Astrocyte of the cerebellum (primary cell): Measurements from ENCODE around the gene RAI1.

Source experiments
- DNase-seq: peaks from one replicate; pipeline ENCODE4 v3.0.0-alpha.2; 2011; ENCODE audit warnings: low read depth
- H3K4me3 ChIP-seq: 2 replicates; pipeline ENCODE4 v1.5.1; 2011; ENCODE audit warnings: mild to moderate bottlenecking, low read depth, low read length, moderate library complexity
- in situ Hi-C: cut with HindIII; loops from 2 replicates; pipeline ENCODE4 v1.10.0; 2017; ENCODE audit warnings: low sequenced_read_pairs
- TF ChIP-seq, protein P1 (sequence below): IDR thresholded peaks from 2 replicates; pipeline ENCODE4 v1.5.1; 2012; ENCODE audit warnings: low read length, low read depth, moderate library complexity, mild to moderate bottlenecking; ENCODE audit errors: missing control alignments

The RAI1 gene

DNA sequence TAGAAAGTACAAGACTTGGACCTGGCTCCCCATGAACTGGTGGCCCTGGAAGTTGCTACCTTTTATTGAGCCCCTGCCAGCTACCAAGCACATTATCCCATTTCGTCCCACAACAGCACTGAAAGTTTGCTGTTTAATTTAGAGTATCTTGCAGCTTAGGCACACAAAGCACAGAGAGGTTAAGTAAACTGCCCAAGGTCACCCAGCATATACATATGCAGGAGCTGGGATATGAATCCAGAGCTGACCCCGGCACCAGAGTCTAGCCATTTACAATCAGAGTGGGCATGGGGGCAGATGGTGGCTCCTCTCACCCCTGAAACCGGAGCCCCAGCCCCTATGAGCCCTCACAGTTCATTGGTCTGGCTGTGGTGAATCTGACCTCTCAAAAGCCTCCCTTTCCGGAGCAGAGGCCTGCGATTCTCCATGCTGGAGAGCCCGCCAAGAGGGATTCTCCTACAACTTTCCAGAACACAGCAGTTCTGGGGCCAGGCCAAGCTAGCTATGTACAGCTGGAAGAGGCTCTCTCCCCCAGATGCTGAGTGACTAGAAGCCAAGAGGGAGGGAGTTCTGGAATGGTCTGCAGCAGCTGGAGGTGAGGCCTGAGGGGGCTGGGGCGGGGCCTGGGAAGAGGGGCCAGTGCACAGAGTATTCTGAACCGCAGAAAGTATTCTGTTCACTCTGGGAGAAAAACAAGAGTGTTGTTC is 97.2 kb downstream of the RAI1 start:
- in situ Hi-C loops = no loop called here
- no peak overlapping the region for H3K4me3 ChIP-seq
- peak; percentile 74 for DNase-seq
- TF ChIP-seq, protein P1, sequence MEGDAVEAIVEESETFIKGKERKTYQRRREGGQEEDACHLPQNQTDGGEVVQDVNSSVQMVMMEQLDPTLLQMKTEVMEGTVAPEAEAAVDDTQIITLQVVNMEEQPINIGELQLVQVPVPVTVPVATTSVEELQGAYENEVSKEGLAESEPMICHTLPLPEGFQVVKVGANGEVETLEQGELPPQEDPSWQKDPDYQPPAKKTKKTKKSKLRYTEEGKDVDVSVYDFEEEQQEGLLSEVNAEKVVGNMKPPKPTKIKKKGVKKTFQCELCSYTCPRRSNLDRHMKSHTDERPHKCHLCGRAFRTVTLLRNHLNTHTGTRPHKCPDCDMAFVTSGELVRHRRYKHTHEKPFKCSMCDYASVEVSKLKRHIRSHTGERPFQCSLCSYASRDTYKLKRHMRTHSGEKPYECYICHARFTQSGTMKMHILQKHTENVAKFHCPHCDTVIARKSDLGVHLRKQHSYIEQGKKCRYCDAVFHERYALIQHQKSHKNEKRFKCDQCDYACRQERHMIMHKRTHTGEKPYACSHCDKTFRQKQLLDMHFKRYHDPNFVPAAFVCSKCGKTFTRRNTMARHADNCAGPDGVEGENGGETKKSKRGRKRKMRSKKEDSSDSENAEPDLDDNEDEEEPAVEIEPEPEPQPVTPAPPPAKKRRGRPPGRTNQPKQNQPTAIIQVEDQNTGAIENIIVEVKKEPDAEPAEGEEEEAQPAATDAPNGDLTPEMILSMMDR = no peak

DNA sequence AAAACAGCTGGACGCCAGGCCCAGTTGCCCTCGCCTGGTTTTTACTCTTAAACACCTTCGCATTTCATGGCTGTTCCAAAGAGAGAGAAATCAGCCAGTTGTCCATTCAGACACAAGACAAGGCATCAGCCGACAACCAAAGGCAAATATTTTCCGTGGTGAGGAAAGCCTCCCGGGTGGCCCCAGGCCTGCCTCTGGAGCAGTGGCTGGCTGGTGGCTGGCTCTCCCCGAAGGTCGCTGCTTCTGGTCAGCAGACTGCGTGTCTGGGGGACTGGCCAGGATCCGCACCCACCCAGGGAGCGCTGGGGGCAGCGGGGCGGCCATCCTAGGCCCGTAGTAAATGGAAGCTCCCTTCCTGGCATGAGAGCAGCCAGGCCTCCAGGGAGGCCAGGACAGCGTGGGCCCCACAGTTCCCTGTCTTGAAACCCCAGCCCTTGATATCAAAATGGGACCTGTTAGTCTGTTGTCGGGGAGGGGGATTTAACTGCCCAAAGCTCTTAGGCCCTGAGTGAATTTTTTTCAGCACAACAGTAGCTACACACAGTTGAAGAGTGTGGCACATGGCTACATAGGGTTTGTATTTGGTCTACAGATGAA is 97.9 kb downstream of the RAI1 start:
- TF ChIP-seq, protein P1 = no peak
- DNase-seq = no peak
- H3K4me3 ChIP-seq = no peak overlapping the region

DNA sequence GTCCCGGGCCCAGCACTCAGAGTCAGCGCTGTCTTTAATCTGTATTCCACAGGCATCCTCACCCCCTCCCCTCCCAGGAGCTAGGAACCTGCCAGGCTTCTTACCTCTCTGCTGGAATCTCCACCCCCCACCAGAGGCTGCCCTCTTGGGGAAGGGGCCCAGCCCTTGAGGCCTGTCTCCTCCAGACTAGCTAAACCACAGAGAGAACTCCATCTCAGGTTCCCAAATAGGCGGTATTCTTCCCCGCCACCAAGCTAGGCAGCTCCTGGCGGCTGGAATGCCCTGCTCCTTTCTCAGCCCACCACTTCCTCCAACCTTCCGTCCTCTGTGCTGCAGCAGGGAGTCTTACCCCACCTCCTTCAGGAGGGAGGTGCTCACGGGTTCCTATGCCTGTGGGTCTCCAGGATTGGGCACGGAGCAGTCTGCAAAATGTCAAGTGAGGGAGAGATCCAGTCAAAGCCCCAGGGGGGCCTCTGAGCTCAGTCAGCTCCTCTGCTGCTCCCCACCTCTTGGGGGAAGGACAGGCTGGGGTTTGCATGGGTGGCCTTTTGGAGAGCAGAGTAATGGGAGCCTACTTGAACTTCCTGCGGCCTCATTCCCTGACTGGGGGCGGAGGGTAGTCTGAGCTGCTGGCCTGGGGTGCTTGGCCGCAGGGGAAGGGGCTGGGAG is 99.8 kb downstream of the RAI1 start:
- peak; percentile 39 for DNase-seq
- H3K4me3 ChIP-seq = peak overlapping the region; percentile 5
- TF ChIP-seq, protein P1 = peak; percentile 68
- in situ Hi-C loops = no loop called here

More for the DNA sequence above, 97.9 kb downstream of the RAI1 start:
- in situ Hi-C loops = no loop called here

DNA sequence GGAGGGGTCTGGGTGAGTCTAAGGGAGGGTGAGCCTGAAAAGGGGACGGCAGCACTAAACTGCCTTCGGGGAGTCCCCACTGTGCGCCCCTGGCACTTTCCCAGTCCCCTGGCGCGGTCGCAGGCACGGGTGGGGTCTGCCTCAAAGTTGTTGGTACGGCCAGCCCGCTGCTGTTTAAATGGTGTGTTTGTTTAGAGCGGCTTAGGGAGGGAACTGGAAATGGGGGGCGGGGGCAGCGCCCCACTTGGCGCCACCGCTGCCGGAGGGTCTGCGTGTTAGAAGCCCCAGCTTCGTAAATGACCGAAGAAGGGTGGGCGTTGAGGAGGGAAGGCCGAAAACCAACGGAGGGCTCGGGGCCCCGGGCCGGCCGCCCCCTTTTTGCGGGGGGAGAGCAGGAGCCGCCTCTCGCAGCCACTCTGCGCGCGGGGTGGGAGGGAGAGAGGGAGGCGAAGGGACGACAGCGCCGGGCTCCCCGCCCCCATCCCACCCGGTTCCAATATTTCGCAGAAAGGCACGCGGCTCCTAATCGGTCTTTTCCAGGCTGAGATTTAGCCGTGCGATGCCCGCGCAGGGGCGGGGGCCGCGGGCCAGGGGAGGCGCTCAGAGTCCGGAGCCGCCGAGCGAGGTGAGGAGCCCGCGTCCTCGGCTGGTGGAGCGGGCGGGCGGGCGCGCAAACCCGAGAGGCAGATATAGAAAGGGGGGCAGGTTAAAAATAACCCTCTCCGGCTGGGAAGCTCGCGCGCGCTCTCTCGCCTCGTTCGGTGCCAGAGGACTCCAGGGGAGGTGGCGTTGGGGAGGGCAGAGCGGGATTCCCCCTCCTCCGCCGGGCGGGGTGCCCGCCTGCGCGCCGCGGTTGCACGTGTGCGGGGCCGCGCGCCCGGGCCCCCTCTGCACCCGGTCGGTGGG is 100.6 kb downstream of the RAI1 start:
- peak overlapping the region; percentile 37 for H3K4me3 ChIP-seq
- TF ChIP-seq, protein P1 = no peak
- no peak for DNase-seq
- in situ Hi-C loops = no loop called here

DNA sequence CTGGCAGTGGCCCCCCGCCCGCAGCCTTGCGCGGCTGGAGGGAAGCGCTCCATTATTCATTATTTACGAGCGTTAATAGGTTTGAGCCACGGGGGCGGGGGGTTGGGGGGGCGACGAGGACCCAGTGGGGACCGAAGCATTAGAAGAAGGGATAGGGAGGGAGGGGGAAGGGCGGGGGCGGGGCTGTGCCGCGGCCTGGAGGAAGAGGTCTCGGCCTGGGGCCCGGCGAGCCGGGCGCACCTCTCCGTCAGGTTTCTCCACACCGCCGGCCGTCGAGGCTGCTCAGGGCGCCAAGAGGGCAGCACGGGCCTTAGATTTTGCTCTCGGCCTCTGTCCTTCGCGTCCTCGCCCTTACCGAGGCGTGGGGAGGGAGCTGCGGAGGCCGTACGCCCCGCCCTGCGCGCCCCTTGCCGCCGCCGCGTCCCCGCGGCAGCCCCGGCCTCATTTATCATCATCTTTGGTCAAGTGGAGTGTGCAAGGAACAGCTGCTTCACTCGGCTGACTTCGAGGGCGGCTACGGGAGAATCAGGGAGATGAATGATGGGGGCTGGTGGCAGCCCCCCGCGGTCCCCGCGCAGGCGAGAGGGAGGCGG is 101.4 kb downstream of the RAI1 start:
- DNase-seq = no peak
- TF ChIP-seq, protein P1 = peak; percentile 4
- H3K4me3 ChIP-seq = peak overlapping the region; percentile 37
- in situ Hi-C loops = no loop called here
